PC-9 (cell line): ENCODE measurements around the gene SPPL2B. TPM values are rescaled to one million over a fixed set of nuclear protein-coding genes. Genes with fewer than 3 reads are reported as not detected.

Experiments
- BruUV-seq: library from RNA; stranded (reverse); fragments of 400-500 nt; replicated peaks from 2 replicates; lab custom pipeline; 2021; lab: Mats Ljungman, UMichigan
- CTCF ChIA-PET: fragments of 300-600 bp; sonication (Branson Sonifier 250); formaldehyde crosslinking; loops from one replicate; lab custom pipeline; 2022; ENCODE audit warnings: antibody characterized with exemption; lab: Charles Lee
- POLR2A ChIA-PET: fragments of 300-600 bp; sonication (Branson Sonifier 250); formaldehyde crosslinking; loops from one replicate; lab custom pipeline; 2022; ENCODE audit warnings: antibody characterized with exemption; ENCODE audit not compliant: unreplicated experiment; lab: Charles Lee
- DNase-seq, 2 experiments: peaks; one replicate each; pipeline versions ENCODE4 v3.0.0 to v3.0.0-alpha.2; 2015 to 2022; ENCODE audit warnings: mixed read lengths in 1 of 2
- H2AFZ ChIP-seq: fragments of 200-600 bp; sonication (generic); 2 replicates; pipeline ENCODE4 v1.8.1; 2017; ENCODE audit warnings: antibody characterized with exemption
- H3F3A ChIP-seq: fragments of 200-600 bp; sonication (generic); 2 replicates; pipeline ENCODE4 v1.8.1; 2017; ENCODE audit warnings: antibody characterized with exemption, mild to moderate bottlenecking, low read depth; ENCODE audit not compliant: insufficient read depth
- H3K27ac ChIP-seq: fragments of 200-600 bp; sonication (generic); 2 replicates; pipeline ENCODE4 v1.6.1; 2016; ENCODE audit warnings: mixed run types
- H3K27me3 ChIP-seq: fragments of 200-600 bp; sonication (generic); 2 replicates; pipeline ENCODE4 v1.6.1; 2016; ENCODE audit warnings: low read depth, mixed run types; ENCODE audit not compliant: insufficient read depth
- H3K36me3 ChIP-seq: fragments of 200-600 bp; sonication (generic); 2 replicates; pipeline ENCODE4 v1.6.1; 2016; ENCODE audit warnings: low read depth, mixed run types
- H3K4me1 ChIP-seq: fragments of 200-600 bp; sonication (generic); replicated peaks from 2 replicates; pipeline ENCODE4 v1.6.1; 2016; ENCODE audit warnings: mixed run types; ENCODE audit not compliant: insufficient read depth
- H3K4me2 ChIP-seq: fragments of 200-600 bp; sonication (generic); 2 replicates; pipeline ENCODE4 v1.6.1; 2017; ENCODE audit warnings: mixed run types
- H3K4me3 ChIP-seq: fragments of 200-600 bp; sonication (generic); 2 replicates; pipeline ENCODE4 v1.6.1; 2016; ENCODE audit warnings: mixed run types
- H3K79me2 ChIP-seq: fragments of 200-600 bp; sonication (generic); 2 replicates; pipeline ENCODE4 v1.6.1; 2017; ENCODE audit warnings: low read depth, mixed run types
- H3K9me2 ChIP-seq: fragments of 200-600 bp; sonication (generic); 2 replicates; pipeline ENCODE4 v1.8.1; 2017; ENCODE audit warnings: mild to moderate bottlenecking; ENCODE audit not compliant: insufficient read depth
- H3K9me3 ChIP-seq: fragments of 200-600 bp; sonication (generic); 2 replicates; pipeline ENCODE4 v1.8.1; 2016; ENCODE audit warnings: low read depth; ENCODE audit not compliant: insufficient read depth
- H4K20me1 ChIP-seq: fragments of 200-600 bp; sonication (generic); 2 replicates; pipeline ENCODE4 v1.8.1; 2017; ENCODE audit not compliant: insufficient read depth
- CTCF ChIP-seq: fragments of 200-600 bp; sonication (generic); conservative IDR thresholded peaks from 2 replicates; pipeline ENCODE4 v1.6.1; 2017; ENCODE audit warnings: mixed run types, antibody characterized with exemption, mild to moderate bottlenecking, moderate library complexity
- EZH2 ChIP-seq: fragments of 200-600 bp; sonication (generic); IDR thresholded peaks from 2 replicates; pipeline ENCODE4 v1.8.0; 2017; ENCODE audit warnings: antibody characterized with exemption, low read depth
- intact Hi-C: fragments of 100-400 bp; cut with micrococcal nuclease; formaldehyde crosslinking; loops from one replicate; pipeline ENCODE4 v1.10.0; 2022; ENCODE audit not compliant: unreplicated experiment
- total RNA-seq: library from RNA; stranded (reverse); gene quantifications from 2 replicates; pipeline ENCODE4 v1.2.3, GENCODE V29; 2021

SPPL2B gene
- total RNA-seq, 1 experiment from 2014 or later, result 49.6 TPM

- H3K4me1 ChIP-seq, result no peaks in the 10 kb centered on the region
- no peak for DNase-seq
- no peaks in the 10 kb centered on the region for H3K9me2 ChIP-seq
- ChIA-PET CTCF (no interaction called here), POLR2A (no interaction called here)
- no peaks in the 10 kb centered on the region for H3K27me3 ChIP-seq
- H3K9me3 ChIP-seq, result no peaks in the 10 kb centered on the region
- no peaks in the 10 kb centered on the region for H3K79me2 ChIP-seq
- intact Hi-C loops, result no loop called here
- no peaks in the 10 kb centered on the region for H3K36me3 ChIP-seq
- peaks cover 15% of the 10 kb centered on the region; the same call in 1 of the 2 replicates for H3F3A ChIP-seq
- no peak overlapping the region for H3K27ac ChIP-seq
- no peak overlapping the region for H3K4me3 ChIP-seq
- no peaks in the 10 kb centered on the region for H4K20me1 ChIP-seq
- BruUV-seq, result no TSS peak
- no peak overlapping the region for H3K4me2 ChIP-seq
- TF ChIP-seq EZH2 (no peak), CTCF (no peak)
- no peak overlapping the region for H2AFZ ChIP-seq
Observed at GRCh38 chr19:2338751-2339643, 10.5 kb downstream of the SPPL2B start.

GRCh38 chr19:2339644-2340310 is 11.3 kb downstream of the SPPL2B start:
- TF ChIP-seq CTCF, result no peak
- no peak for TF ChIP-seq EZH2
- BruUV-seq, result no TSS peak
- ChIA-PET POLR2A (no interaction called here), CTCF (no interaction called here)
- Histone ChIP-seq H2AFZ (no peak overlapping the region), H3K4me2 (no peak overlapping the region), H3K79me2 (no peaks in the 10 kb centered on the region), H3K4me1 (no peaks in the 10 kb centered on the region), H4K20me1 (no peaks in the 10 kb centered on the region), H3K36me3 (no peaks in the 10 kb centered on the region), H3K9me3 (no peaks in the 10 kb centered on the region), H3K27ac (no peak overlapping the region), H3F3A (peaks cover 12% of the 10 kb centered on the region; the same call in 1 of the 2 replicates), H3K4me3 (no peak overlapping the region), H3K9me2 (no peaks in the 10 kb centered on the region), H3K27me3 (no peaks in the 10 kb centered on the region)
- no peak for DNase-seq
- intact Hi-C loops, result no loop called here

- Histone ChIP-seq H3K4me2 (no peak overlapping the region), H3K9me2 (no peaks in the 10 kb centered on the region), H3K79me2 (no peaks in the 10 kb centered on the region), H4K20me1 (no peaks in the 10 kb centered on the region), H3K27ac (no peak overlapping the region), H3K4me1 (no peaks in the 10 kb centered on the region), H3F3A (peaks cover 8% of the 10 kb centered on the region; the same call in 1 of the 2 replicates), H3K4me3 (no peak overlapping the region), H2AFZ (no peak overlapping the region), H3K27me3 (no peaks in the 10 kb centered on the region), H3K9me3 (no peaks in the 10 kb centered on the region), H3K36me3 (no peaks in the 10 kb centered on the region)
- no peak for DNase-seq
- no peak for TF ChIP-seq CTCF
- TF ChIP-seq EZH2, result no peak
- CTCF ChIA-PET, result no interaction called here
- BruUV-seq, result no TSS peak
- POLR2A ChIA-PET, result no interaction called here
- intact Hi-C loops, result no loop called here
Observed at GRCh38 chr19:2340496-2341243, 12.2 kb downstream of the SPPL2B start.
